Measurements from ENCODE around the gene SUGP2.

DNA sequence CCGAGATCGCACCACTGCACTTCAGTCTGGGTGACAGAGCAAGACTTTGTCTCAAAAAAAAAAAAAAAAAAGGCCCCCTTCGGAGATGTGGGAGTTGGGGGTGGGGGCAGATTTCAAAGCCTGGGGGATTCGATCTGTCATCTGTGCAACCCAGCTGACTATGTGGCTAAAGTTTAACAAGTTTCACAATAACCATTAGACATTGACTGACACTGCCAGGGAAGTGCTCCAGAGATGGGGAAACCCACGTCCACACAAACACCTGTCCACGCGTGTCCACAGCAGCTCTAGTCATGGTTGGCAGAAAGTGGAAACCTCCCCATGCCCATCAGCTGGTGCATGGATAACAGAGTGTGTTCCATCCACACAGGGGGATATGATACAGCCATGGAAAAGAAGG lies 54.7 kb downstream of the SUGP2 start:
- TF ChIP-seq, protein P1, sequence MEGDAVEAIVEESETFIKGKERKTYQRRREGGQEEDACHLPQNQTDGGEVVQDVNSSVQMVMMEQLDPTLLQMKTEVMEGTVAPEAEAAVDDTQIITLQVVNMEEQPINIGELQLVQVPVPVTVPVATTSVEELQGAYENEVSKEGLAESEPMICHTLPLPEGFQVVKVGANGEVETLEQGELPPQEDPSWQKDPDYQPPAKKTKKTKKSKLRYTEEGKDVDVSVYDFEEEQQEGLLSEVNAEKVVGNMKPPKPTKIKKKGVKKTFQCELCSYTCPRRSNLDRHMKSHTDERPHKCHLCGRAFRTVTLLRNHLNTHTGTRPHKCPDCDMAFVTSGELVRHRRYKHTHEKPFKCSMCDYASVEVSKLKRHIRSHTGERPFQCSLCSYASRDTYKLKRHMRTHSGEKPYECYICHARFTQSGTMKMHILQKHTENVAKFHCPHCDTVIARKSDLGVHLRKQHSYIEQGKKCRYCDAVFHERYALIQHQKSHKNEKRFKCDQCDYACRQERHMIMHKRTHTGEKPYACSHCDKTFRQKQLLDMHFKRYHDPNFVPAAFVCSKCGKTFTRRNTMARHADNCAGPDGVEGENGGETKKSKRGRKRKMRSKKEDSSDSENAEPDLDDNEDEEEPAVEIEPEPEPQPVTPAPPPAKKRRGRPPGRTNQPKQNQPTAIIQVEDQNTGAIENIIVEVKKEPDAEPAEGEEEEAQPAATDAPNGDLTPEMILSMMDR (IDR thresholded peaks at IDR 0.05) = no peak
- TF ChIP-seq POLR2A (IDR thresholded peaks at IDR 0.05) = no peak

Data from transverse colon (tissue), 3 donors.